SHP77 (cell line): Measurements from ENCODE around the gene DPYD.
"Not testable (repeated sequence)": the region's sequence is repeated elsewhere in the genome, so short reads cannot be mapped to it uniquely, and the experiment has no call there.

ENCODE experiments used
- DNase-seq, 2 experiments: peaks; one replicate each; lab custom pipeline; 2025; lab: John Stamatoyannopoulos, UW

DPYD gene

DNA sequence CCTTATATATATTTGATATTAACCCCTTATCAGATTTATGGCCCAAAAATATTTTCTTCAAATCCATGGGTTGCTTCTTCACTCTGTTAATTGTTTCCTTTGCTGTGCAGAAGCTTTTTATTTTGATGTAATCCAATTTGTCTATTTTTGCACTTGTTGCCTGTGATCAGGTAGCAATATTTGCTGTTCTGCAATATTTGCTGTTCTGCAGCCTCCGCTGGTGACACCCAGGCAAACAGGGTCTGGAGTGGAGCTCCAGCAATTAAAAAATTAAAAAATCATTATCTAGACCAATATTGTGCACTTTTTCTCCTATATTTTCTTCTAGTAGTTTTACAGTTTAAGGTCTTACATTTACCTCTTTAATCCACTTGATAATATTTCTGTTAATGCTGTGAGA lies 564.5 kb downstream of the DPYD start:
- DNase-seq = no peak

DNA sequence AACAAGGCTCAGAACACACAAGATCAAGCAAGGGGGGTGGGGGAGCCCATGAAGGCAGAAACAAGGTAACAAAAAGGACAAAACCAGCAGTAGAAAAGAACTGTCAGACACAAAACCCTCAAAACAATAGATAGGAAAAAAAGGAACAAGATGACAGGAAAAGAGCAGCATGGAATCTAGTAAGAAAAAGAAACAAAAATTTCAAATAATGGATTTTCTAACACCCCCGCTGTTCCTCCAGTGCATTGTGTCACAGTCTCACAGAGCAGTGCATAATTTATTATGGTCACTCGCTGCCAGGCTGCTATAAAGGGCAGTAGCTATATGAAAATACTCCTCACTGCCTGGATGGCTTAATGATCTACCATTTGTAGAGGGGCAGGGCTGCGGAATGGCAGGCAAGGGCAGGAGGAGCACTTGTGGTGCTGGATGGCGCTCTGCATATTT lies 567.9 kb downstream of the DPYD start:
- DNase-seq = no peak

DNA sequence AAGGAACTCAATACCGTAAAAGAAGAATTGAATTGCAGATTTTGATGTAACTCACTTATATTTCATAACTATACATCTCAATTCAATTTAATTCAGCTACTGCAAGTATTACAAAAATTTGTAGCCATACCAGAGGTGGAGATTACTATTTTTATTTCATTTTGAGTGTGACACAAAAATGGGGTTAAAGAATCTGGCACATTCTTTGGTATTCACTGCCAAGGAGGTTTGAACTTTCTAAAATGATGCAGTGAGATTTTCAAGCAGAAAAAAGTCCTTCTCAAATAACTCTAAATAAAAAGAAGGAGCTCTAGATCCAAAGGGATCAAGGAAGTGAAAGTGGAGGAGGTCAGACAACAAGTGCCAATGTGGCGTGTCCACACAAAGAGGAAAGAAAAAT lies 569.0 kb downstream of the DPYD start:
- no peak for DNase-seq

DNA sequence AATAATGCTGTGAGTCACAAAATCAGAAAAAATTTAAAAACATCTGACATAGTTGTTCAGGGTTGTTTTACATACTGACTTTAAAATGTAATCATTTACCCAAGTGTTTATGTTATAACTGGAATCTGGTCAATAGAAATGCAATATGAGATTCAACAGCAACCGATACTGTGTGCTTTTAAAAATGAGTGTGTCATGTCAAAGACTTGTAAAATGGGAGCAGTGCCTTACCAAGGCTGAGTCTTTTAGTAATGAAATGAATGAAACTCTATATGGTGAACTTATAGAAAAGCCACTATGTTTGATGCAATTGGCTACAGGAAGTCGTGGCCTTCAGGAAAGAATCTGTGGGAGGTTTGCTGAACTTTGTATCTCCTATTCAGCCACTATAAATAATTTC lies 570.2 kb downstream of the DPYD start:
- no peak for DNase-seq

DNA sequence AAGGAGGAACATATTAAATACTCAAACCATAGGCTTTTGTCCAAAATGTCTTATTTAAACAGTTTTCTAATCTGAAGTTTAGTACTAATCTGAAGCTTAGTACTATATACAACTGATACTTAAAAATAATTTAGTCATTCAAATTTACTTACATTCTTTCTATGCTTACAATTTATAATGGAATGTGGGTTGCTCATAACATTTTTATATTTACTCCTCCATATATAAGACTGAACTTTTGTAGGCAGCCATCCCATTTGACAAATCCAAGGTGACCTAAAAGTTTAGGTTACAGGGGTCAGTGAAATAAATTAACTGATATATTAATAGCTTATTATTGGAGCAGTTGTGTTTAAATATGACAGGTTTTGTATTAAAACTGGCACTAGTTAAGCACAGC lies 570.6 kb downstream of the DPYD start:
- no peak for DNase-seq

DNA sequence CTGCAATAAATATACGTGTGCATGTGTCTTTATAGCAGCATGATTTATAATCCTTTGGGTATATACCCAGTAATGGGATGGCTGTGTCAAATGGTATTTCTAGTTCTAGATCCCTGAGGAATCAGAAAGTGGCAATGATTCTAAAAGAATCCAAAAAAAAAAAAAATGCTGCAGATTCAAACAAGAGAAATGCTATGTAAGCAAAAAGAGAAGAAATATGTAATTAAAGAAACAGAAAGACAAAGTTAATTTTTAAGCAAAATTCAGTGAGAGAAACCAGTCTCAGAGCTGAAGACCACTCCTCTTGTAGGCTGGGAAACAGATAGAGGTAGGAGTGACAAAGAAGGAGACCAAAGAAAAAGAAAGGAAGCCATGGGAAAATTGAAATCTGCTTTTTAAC lies 571.0 kb downstream of the DPYD start:
- DNase-seq = not testable (repeated sequence)

DNA sequence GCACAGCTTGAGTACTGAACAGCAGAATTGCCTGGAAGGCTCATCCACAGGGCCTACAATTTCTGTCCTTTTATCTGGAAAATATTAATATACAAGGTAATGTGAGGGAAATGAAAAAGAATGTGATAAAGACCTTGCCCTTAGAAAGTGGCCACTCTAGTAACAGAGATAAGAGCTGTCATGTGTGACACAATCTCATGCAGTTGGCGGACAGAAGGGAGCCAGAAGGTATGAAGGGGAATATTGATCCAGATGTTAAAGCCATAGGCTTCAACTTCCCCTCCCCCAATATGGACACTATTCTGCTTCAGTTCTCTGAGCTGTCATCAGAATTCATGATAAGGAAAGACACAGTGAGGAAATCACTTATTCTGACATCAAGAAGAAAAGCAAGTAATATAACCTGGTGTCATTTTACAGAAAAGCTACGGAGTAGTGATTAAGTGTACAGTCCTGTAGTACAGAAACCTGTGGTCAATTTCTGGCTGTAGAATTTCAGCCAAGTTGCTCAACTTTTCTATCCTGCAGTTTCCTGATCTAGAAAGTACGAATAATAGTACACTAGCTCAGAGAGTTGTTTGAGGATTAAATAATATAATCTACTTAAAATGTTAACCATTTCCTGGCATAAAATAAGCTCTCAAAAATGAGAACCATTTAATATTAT lies 572.1 kb downstream of the DPYD start:
- DNase-seq = no peak

DNA sequence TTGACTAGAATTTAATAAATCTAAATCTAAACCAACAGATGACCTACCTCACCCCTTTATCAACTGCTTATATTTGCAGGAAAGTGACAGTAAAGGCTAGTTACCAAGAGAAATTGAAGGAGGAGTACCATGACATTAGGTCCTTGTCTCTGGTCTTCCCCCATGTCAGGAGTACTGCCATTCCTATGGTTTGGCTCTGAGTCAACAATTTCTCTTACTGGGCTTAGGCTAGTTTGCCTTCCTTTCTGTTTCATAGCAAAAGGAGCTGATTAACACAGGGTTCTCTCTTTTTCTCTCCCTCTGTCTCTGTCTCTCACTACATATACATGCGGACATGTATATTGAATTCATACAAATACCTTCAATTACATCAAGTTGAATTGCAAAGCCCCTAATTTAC lies 579.9 kb downstream of the DPYD start:
- no peak for DNase-seq

DNA sequence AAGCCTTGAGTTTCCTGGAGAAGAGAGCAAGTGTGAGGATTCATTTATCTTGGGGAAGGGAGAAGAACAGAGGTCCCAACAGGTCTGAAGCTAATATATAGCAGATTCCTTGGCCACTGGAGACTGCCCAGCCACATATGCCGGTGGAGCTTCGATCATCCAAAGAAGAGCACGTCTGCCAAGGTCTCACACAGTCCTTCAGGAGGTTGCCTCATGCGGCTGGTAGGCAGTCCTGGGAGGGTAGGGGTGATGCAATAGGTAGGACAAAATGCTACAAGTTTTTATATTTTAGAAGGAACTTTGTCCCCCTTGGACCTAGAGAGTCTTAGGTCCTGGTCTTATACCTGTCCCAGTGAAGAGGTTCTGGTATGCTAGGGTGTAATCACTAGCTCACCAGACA lies 582.5 kb downstream of the DPYD start:
- no peak for DNase-seq

DNA sequence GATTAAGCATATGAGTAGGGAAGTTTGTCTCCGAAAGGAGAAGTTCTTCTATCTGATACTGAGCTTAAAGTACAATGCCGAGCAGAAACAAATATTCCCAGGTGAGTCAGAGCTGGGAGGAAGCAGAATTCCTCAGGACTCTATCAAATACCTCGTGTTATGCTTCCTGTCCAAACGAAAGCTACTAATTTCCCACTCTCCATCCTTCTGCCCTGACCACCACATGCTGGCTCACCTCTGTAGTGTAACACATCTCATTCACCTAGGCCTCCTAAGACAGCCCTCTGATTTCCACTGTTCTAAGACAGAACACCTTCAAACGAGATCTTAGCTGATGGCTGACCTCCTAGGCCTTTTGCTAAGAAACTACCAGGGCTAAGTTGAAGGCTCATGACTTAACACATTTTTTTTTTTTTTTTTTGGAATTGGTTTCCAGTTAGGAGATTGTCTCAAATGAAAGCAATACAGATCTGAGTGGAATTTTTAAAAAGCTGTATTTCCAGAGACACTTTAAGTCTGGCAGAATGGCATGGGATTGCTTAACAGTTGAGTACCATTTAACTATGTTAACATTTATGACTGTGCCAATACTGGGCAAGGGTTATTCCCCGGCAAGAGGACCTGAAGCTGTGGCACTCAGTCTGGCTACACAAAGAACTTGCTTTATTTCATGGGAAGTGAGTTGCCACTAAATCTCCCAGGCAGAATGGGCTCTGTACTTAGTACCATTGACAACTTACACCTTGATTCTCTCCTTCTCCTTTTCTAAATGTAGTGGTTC lies 583.4 kb downstream of the DPYD start:
- no peak for DNase-seq

DNA sequence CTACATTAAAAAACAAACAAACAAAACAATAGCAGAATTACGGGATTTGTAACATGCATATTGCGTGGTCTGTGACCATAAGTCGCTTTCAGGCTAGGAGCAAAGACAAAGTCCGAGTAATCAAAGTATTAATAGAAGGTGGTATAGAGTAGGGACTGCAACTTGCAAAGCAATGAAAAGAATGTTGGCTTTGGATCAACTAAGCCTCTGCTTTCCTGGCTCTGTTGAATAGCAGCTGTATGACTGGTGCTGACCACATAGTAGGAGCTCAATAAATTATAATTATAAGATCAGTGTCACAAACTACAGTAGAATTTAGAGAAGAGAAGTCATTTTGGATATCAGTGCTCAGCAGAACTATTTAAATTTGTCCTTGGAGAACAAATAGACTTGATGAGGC lies 586.4 kb downstream of the DPYD start:
- DNase-seq = no peak

DNA sequence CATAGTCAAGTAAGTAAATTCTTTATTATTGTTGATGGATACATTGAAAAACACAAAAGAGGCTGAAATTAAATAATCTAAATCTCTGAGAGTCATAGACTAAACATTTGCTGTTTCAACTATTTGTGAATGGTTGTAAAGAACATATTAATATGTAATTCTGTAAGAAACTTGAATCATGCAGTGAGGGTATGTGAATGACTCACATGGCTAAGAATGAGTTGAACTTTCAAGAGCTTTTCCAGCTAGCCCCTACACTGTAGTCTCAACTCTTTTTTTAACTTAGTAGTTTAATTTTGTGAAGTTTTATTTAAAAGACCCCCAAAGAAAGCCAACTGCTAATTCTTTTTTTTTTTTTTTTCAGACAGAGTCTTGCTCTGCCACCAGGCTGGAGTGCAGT lies 588.1 kb downstream of the DPYD start:
- DNase-seq = no peak

DNA sequence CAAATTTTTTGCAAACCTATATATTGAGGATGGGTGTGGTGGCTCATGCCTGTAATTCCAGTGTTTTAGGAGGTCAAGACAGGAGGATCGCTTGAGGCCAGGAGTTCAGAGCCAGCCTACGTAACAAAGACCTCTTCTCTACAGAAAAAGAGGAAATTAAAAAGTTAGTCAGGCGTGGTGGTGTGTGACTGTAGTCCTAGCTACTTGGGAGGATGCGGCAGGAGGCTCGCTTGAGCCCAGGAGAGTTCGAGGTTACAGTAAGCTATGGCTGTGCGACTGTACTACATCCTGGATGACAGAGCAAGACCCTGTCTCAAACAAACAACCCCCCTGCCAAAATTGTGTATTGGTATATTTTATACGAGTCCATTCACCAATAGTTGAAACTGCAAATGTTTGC lies 589.7 kb downstream of the DPYD start:
- no peak for DNase-seq

DNA sequence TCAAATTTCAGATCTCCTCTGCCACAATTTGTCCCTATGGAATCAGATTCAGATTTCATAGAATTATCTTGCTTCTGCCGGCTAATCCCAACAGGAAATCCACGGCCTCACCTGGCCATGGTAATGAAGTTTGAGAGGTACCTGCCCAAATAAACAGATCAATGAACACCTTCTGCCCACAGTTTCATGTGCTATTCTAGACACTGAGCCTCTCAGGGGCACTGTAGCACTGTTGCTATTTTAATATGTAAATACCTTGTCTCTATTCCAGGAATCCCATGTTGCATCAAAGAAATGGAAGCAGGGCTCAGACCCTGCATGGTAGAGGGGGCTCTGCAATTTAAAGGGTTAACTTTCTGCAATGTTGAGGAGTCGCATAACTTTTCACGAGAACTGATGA lies 606.1 kb downstream of the DPYD start:
- DNase-seq = no peak

DNA sequence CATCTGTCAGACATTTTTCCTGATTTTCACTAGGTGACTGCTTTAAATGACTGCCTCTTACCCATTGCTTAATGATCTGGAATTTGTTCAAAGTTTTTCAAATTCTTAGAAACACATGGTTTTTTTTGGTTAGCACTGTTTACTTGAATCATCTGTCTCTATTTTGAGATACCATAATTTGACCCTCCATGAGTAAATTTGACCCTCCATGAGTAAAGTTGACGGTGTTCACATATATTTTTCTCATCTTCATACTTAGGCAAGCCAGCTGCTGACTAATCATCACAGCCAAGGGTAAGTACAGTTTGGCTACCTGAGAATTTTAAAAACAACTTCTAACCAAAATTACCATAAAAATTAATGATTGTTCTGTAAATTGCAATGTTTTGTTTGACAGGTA lies 612.7 kb downstream of the DPYD start:
- DNase-seq = no peak

DNA sequence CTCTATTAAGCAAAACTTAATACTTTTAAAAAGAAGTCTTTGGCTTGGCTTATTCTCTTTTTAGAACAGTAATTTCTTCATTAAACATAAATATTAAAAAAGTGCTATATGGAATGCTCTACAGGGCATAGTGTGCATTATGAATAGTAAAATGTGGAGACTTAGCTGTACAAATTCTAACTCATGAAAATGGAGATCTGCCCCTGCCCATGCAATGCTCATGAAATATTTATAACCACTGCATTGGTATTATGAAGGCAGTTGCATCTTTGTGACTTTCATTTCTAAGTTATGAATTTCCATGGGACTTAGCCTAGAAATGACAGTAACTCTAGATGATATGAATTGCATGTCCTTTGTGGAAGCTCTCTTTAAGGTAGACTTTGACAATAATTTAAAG lies 613.3 kb downstream of the DPYD start:
- no peak for DNase-seq

DNA sequence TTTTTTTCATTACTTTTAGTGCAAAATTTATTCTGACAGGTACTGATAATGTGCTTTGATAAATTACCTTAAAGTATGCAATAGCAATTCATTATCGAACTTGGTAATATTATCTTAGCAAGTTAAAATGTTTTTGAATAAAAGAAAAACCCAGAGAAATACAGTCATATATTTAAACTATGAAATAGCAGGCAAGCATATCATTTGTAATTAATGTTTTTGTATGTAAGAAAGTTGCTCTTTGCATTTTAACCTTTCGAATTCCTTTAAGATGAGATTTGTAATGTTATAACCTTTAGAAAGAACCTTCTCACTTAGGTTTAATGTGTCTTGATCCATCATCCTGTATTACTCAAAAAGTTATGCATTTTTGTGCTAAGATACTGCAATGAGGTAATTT lies 613.7 kb downstream of the DPYD start:
- no peak for DNase-seq

DNA sequence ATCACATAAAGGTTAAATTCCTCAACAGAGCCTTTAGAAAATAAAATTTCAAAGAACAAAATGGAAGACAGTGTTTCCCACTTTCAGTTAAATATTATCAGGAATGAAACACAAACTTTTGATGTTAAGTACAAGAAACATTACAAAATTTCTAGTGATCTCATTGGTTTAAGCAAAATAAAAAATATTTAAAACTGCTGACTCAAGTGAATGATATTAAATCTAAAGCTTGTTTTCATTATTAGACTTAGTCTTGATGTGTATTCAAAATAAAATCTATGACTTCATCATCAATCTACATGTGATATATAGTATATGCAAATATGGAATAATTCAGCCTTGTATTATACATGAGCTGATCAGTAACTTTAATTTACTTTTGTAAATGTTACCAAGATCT lies 614.3 kb downstream of the DPYD start:
- DNase-seq = no peak

DNA sequence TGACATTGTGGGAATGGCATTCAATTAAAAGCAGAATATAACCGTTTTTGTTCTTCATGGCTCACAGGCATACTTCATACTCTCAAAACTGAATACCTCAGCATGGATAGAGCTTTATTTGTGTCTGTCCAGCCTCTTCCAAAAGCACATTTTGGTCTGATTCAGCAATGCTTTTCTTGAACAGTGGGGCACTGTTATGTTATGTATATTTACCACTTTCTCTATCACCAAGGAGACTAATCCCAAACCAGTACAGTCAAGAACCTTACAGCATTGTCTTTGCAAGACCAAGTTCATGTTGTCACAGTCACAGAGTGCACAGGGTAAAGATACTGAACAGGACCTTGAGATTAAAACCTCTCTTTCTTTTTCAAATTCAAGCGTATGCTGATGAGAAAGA lies 616.5 kb downstream of the DPYD start:
- no peak for DNase-seq

DNA sequence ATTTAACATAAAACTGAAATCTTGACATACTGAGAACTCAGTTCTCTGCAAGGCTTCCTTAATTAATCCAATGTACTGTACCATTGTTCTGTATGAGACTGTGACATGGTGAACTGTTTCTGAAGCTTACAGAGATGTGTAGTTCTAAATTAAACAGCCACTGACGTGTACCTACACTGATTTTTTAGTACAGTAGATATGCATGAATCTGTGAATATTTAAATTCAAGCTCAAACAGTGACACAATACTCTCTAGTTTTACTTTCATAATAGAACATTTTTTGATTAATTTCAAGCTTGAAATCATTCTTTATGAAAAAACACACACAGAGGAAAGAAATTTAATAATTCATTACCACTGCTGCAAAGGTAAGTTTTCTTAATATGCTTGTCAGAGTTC lies 621.9 kb downstream of the DPYD start:
- no peak for DNase-seq

DNA sequence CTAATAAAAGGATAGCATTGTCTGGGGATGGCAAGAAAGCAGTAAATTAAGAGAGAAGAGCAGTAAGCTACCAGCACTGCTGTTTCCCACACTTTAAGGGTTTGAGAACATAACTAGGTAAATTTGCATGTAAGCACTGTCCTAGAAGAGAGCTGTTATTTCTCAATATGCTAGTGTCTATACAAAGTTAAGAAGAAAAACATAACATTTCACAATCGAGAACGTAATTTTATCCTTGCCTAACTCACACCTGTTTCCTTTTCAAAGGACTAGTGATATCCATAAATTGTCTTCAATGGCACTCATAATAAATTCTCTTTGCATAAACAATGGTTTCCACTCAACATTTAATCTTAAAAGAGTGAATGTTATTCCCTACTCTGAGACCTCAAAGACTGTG lies 623.2 kb downstream of the DPYD start:
- no peak for DNase-seq

DNA sequence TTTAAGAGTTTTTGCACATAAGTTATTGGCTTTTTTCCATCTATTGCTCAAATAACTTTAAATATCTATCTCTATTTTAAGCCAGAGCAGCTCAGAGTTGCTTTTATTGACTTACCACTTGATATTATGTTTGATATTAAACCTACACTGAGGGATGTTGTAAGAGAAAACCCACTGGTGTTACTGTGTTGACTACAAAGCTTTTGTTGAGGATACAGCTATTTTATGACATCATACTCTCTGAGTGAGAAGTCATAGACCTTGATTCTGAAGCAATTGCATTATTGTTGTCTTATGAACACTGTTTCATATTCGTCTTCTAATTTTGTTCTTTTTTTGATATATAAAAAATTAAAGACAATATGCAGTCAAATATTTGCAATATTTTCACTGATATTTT lies 638.9 kb downstream of the DPYD start:
- DNase-seq = no peak

DNA sequence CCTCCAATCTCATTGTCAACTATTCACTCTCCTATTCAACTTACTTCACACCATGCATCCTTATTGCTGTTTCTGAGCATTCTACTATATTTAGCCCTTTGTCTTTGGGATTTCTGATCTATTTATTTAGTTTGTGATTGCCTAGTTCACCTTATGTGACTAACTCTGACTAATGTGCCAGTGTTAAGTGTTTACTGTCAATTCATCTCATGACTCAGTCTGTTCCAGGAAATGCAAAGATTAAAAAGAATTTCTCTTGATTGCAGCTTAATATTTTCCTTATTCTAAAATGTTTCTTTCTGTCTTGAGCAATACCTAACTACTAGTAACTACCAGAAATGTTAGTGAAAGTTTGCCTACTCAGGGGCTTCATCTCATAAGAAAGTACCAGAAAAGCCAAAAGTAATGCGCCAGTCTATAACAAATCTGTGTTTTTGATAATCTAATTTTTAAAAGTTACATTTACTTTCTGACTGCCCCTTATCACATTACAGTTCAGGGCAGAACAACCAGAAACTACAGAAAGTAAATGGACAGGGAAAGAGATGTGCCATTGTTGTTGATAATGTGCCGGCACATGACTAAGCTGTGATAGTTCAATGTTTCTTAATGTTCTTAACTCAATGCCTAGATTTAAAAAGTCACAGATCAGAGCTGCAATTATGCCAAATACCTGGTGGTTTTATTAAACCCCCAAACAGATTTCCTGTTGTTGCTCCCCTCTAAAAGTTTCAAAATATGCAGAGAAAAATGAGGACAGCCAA lies 642.8 kb downstream of the DPYD start:
- DNase-seq = no peak
